HG02610 (cell line): Measurements from ENCODE around the gene S100A13.
"Not testable (repeated sequence)": the region's sequence is repeated elsewhere in the genome, so short reads cannot be mapped to it uniquely, and the experiment has no call there.

Experiments used
- ATAC-seq: cut with Tn5 transposase; IDR thresholded peaks from one replicate; pipeline ENCODE4 v1.9.1; 2021; ENCODE audit warnings: mild to moderate bottlenecking, moderate library complexity; ENCODE audit not compliant: unreplicated experiment

The S100A13 gene

GRCh38 chr1:153626904-153627714 is at the start of gene S100A13:
Gene S100A13 (minus strand): TSS chr1:153627505. CDS start chr1:153626472, 1,033 bp downstream.
- ATAC-seq: no peak

GRCh38 chr1:153673511-153673910 is 46.2 kb upstream of the S100A13 start:
- no peak for ATAC-seq

DNA sequence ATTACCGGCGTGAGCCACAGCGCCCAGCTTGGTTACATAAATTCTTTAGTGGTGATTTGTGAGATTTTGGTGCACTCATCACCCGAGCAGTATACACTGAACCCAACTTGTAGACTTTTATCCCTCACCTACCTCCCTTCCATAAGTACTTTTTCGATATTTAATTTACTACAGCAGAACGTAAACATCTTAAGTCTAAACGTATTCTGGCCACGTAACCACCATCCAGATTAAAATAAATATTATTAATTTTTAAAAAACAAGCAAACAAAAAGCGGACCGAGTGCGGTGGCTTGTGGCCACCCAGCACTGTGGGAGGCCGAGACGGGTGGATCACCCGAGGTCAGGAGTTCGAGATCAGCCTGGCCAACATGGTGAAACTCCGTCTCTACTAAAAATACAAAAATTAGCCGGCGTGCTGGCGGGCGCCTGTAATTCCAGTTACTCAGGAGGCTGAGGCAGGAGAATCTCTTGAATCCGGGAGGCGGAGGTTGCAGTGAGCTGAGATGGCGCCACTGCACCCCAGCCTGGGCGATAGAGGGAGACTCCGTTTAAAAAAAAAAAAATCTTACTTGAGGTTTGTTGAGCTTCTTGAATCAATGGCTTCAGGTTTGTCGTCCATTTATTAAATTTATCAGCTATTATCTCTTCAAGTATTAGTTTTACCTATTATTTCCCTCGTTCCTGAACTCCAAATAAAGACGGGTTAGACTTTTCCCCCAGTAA is 44.5 kb upstream of the S100A13 start:
- peak; percentile 11 for ATAC-seq

DNA sequence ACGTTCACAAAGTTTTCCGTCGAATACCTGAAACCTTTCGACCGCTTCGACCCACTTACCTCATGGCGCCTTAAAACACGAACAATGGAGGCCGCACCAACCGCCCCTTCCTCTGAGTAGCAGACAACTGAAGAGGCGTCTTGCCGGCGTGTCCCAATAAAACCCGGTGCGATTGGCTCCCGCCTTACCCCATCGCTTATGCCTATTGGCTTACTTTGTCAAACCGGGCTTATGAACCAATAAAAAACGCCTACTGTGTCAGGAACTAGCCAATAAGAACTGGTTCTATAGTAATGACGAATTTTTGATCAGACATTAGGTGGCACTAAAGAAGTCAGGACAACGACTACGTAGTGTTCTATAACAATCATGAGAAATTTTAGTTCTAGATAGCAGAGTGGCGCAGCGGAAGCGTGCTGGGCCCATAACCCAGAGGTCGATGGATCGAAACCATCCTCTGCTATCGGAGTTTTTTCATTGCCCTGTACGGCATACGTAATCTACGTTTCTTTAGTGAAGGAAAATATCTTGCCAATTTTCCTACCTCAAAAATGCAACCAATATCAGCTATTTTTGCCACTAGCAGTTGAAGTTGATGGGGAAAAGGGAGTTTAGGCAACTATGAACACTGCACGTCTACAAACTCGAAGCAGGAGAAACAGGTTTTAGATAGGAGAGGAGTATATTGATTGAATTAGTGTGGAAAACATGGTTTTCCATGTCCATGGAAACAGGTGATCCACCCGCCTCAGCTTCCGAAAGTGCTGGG is 43.7 kb upstream of the S100A13 start, which contains the start of gene ILF2:
Gene ILF2 (minus strand): TSS at position 135 of the 769 bp plus-strand sequence. CDS start 71 bp downstream, at position 64.
- peak; percentile 94 for ATAC-seq

- no peak for ATAC-seq
These were observed 43.1 kb upstream of the S100A13 start for GRCh38 chr1:153670257-153670858.

DNA sequence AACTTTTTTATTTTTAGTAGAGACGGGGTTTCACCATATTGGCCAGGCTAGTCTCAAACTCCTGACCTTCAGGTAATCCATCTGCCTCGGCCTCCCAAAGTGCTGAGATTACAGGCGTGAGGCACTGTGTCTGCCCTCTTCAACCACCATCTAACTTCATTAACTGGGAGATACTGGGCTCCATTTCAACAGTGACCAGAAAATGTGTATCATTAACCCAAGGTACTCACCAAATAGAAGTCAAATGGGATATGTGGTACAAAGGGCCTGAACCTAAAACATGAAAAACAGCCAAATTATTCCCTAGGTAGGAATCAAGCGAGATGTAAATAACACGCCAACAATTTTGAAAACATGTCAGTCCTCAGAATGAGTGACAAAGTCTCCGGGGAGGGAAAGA is 42.3 kb upstream of the S100A13 start:
- ATAC-seq: no peak

- ATAC-seq: not testable (repeated sequence)
These were observed 41.4 kb upstream of the S100A13 start for GRCh38 chr1:153668672-153669071.

- no peak for ATAC-seq
These were observed 40.1 kb upstream of the S100A13 start for GRCh38 chr1:153667439-153667838.

- no peak for ATAC-seq
These were observed 35.9 kb upstream of the S100A13 start for GRCh38 chr1:153663211-153663610.

- no peak for ATAC-seq
These were observed 35.0 kb upstream of the S100A13 start for GRCh38 chr1:153662269-153662668.

DNA sequence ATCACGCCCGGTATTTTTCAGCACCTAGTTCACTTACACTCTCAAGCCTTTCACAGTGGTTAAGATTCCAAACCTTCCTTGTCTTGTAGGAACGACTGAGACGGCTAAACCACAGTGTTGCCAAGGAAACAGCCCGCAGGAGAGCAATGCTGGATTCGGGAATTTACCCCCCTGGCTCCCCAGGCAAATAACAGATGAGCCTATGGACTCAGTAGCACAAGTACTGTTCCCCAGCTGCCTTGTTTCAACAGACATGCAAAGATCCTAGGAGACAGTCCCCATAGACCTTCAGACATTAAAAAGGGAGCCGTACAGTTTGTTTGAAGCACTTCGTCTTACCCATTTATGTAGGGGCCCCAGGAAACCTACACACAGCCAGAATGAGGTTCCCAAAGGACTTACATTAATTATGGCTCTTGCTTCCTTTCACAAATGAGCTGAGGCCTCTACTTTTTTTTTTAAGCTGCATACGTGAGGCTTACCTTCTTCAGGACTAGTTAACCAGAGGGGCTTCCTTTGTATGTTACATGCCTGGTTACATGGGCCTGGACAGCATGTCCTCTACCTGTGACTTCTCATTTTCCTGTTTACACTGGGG is 33.9 kb upstream of the S100A13 start:
- no peak for ATAC-seq

GRCh38 chr1:153659656-153660055 is 32.4 kb upstream of the S100A13 start:
- no peak for ATAC-seq

- ATAC-seq: no peak
These were observed 31.9 kb upstream of the S100A13 start for GRCh38 chr1:153659175-153659534.

DNA sequence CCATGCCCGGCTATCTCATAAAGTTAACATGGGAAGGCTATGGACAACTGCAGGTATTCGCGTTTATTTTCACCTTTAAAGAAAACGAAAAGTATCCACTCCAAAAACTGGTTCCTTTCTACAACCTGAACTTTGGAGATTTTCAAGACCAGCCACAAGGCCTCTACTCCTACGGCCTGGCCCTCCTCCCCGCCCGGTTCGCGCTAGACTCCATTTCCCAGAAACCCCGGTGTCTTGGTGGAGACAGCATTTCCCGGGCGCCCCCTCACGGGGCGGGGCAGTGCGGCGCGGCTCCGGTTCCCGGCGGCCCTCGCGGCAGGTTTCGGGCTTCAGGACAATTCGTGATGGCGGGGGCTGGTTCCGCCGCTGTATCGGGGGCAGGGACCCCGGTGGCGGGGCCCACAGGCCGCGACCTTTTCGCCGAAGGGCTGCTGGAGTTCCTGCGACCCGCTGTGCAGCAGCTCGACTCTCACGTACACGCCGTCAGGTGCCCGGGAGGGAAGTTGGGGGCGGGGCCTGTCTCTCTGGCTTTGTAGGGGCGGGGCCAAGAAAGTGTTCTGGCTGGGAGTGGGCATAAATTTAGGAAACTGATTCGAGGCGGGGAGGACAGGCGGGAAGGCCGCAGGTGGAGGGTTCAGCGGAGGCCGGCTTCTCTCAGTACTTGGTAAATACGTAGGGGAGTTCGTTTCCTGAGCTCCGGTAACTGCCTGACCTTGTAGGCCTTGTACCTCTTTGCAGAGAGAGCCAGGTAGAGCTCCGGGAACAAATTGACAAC is 31.3 kb upstream of the S100A13 start, which contains the start of gene SNAPIN:
Gene SNAPIN (plus strand): TSS at position 304 of the 775 bp plus-strand sequence. CDS start 41 bp downstream, at position 345.
- ATAC-seq: peak; percentile 88

DNA sequence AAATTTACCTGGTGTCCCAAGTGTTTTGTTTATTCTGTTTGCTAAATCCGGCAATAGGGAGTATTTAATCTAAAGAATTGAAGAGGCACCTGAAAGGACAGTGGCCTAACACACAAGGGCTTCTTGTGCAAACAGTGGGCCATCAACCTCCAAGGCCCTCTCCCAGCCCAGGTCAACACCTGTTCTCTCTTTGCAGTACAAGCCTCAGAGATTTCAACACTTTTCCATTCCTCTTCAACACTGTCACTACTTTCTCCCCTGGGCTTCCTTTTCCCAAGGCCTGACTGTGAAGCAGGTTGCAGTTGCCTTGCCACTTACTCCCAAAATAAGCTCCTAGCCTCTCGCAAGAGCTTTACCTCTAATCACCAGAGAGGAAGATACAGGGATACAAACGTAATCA is 28.0 kb upstream of the S100A13 start:
- no peak for ATAC-seq

- no peak for ATAC-seq
These were observed 25.6 kb upstream of the S100A13 start for GRCh38 chr1:153652805-153653500.

- ATAC-seq: no peak
These were observed 24.5 kb upstream of the S100A13 start for GRCh38 chr1:153651771-153652170.

DNA sequence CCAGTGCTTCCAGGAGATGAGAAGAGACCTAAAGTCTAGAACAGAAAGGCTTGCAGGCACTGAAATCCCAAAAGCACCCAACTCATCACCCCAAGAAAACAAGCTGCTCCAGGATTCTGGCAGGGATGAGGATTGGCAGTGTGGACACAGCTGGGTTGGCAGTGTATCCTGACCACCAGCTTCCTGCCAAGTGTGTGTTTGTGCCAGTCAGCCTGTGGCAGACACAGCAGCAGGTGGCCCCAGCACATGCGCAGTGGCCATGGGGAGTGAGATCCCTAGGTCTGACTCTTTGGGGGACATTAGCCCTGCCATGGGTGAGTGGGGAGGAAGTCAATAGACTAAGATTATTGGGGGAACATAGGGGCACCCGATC is 22.5 kb upstream of the S100A13 start:
- no peak for ATAC-seq
